ENCODE data around the gene KCNQ1. TPM values are rescaled to one million over a fixed set of nuclear protein-coding genes. Genes with fewer than 3 reads are reported as not detected.
"Not testable (repeated sequence)": the region's sequence is repeated elsewhere in the genome, so short reads cannot be mapped to it uniquely, and the experiment has no call there.

The KCNQ1 gene
- polyA plus RNA-seq, 2 donors, result 0.31 to 0.52 TPM

DNA sequence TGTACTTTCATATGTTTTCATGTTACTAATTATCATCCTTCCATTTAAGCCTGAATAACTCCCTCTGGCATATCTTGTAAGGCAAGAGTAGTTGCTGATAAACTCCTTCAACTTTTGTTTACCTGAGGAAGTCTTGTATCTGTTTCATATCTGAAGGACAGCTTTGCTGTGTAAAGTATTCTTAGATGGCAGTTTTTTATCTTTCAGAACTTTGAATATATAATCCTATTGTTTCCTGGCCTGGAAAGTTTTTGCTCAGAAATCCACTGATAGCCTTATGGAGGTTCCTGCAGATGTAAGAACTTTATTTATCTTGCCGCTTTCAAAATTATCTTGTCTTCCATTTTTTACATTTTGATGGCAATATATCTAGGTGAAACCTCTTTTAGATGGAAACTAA, 185.9 kb downstream of the KCNQ1 start:
- Histone ChIP-seq H3K4me1 (ENCODE audit: control insufficient read depth in 2 of 2, insufficient read depth in 2 of 2, low read length in 1 of 2) (no peaks in the 10 kb centered on the region), H3K27me3 (ENCODE audit: control insufficient read depth in 1 of 2, insufficient read depth in 2 of 2, low read length in 2 of 2) (no peaks in the 10 kb centered on the region), H3K4me3 (ENCODE audit: low read depth in 1 of 2, low read length in 2 of 2) (no peak overlapping the region), H3K36me3 (ENCODE audit: control insufficient read depth in 2 of 2, insufficient read depth in 2 of 2, low read length in 1 of 2) (no peaks in the 10 kb centered on the region), H3K27ac (ENCODE audit: low read depth in 2 of 2, low read length in 1 of 2) (no peak overlapping the region), H3K9me3 (ENCODE audit: control insufficient read depth in 2 of 2, insufficient read depth in 1 of 2, low read depth in 1 of 2, low read length in 1 of 2) (no peaks in the 10 kb centered on the region)
- WGBS, 2 donors, result 89 to 97% methylated on average over 1 of the region's 1 CpG

DNA sequence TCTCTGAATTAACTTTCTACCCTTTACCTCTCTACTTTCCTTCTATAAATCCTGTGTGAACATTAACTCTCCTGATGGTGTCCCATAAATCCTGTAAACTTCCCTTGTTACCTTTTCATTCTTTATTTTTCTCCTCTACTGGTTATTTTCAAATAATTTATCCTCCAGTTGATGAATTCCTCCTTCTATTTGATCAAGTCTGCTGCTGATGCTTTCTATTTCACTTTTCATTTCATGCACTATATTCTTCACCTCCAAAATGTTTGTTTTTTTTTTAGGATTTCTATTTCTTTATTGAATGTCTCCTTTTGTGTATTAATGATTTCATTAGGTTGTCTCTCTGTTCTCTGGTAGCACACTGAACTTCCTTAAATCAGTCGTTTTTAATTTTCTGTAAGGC, 186.4 kb downstream of the KCNQ1 start:
- no peaks in the 10 kb centered on the region for H3K4me1 ChIP-seq (ENCODE audit: control insufficient read depth in 2 of 2, insufficient read depth in 2 of 2, low read length in 1 of 2)
- no peak overlapping the region for H3K27ac ChIP-seq (ENCODE audit: low read depth in 2 of 2, low read length in 1 of 2)
- 60 to 69% methylated on average over 1 of the region's 1 CpG for WGBS, 2 donors
- H3K4me3 ChIP-seq (ENCODE audit: low read depth in 1 of 2, low read length in 2 of 2), result no peak overlapping the region
- no peaks in the 10 kb centered on the region for H3K27me3 ChIP-seq (ENCODE audit: control insufficient read depth in 1 of 2, insufficient read depth in 2 of 2, low read length in 2 of 2)
- no peaks in the 10 kb centered on the region for H3K9me3 ChIP-seq (ENCODE audit: control insufficient read depth in 2 of 2, insufficient read depth in 1 of 2, low read depth in 1 of 2, low read length in 1 of 2)
- H3K36me3 ChIP-seq (ENCODE audit: control insufficient read depth in 2 of 2, insufficient read depth in 2 of 2, low read length in 1 of 2), result no peaks in the 10 kb centered on the region

DNA sequence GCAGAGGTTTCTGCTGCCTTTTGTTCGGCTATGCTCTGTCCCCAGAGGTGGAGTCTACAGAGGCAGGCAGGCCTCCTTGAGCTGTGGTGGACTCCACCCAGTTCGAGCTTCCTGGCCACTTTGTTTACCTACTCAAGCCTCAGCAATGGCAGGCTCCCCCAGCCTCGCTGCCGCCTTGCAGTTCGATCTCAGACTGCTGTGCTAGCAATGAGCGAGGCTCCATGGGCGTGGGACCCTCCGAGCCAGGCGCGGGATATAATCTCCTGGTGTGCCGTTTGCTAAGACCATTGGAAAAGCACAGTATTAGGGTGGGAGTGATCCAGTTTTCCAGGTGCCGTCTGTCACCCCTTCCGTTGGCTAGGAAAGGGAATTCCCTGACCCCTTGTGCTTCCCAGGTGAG, 195.0 kb downstream of the KCNQ1 start:
- 90 to 92% methylated on average over 13 of the region's 13 CpGs for WGBS, 2 donors
- H3K4me3 ChIP-seq (ENCODE audit: low read depth in 1 of 2, low read length in 2 of 2); H3K9me3 ChIP-seq (ENCODE audit: control insufficient read depth in 2 of 2, insufficient read depth in 1 of 2, low read depth in 1 of 2, low read length in 1 of 2); H3K36me3 ChIP-seq (ENCODE audit: control insufficient read depth in 2 of 2, insufficient read depth in 2 of 2, low read length in 1 of 2); H3K27me3 ChIP-seq (ENCODE audit: control insufficient read depth in 1 of 2, insufficient read depth in 2 of 2, low read length in 2 of 2); H3K27ac ChIP-seq (ENCODE audit: low read depth in 2 of 2, low read length in 1 of 2); H3K4me1 ChIP-seq (ENCODE audit: control insufficient read depth in 2 of 2, insufficient read depth in 2 of 2, low read length in 1 of 2): not testable (repeated sequence)

DNA sequence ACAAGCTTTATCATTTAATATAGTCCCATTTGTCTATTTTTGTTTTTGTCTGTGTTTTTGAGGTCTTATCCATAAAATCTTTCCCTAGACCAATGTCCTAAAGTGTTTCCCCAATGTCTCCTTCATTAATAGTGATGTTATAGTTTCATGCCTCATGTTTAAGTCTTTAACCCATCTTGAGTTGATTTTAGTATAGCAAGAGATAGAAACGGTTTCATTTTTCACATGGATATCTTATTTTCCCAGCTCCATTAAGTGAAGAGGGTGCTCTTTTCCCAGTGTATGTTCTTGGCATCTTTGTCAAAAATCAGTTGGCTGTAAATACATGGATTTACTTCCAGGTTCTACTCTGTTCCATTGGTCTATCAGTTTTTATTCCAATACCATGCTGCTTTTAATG, 196.8 kb downstream of the KCNQ1 start:
- no peaks in the 10 kb centered on the region for H3K4me1 ChIP-seq (ENCODE audit: control insufficient read depth in 2 of 2, insufficient read depth in 2 of 2, low read length in 1 of 2)
- 80 to 84% methylated on average over 1 of the region's 1 CpG for WGBS, 2 donors
- H3K9me3 ChIP-seq (ENCODE audit: control insufficient read depth in 2 of 2, insufficient read depth in 1 of 2, low read depth in 1 of 2, low read length in 1 of 2), result peaks cover 9 to 18% of the 10 kb centered on the region in 2 donors
- no peak overlapping the region for H3K4me3 ChIP-seq (ENCODE audit: low read depth in 1 of 2, low read length in 2 of 2)
- H3K27me3 ChIP-seq (ENCODE audit: control insufficient read depth in 1 of 2, insufficient read depth in 2 of 2, low read length in 2 of 2), result no peaks in the 10 kb centered on the region
- H3K27ac ChIP-seq (ENCODE audit: low read depth in 2 of 2, low read length in 1 of 2), result no peak overlapping the region
- H3K36me3 ChIP-seq (ENCODE audit: control insufficient read depth in 2 of 2, insufficient read depth in 2 of 2, low read length in 1 of 2), result no peaks in the 10 kb centered on the region

DNA sequence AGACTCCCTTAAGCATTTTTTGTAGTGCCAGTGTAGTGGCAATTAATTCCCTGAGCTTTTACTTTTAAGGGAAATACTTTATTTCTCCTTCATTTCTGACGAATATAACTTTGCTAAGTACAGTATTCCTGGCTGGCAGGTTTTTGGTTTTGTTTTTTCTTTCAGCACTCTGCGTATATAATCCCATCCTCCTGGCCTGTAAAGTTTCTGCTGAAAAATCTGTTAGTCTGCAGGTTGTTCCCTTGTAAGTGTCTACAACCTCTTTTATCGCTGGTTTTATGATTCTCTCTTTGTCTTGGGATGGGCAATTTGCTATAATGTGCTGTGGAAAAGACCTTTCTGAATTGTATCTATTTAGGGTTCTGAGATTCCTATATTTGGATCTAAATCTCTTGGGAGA, 198.9 kb downstream of the KCNQ1 start:
- Histone ChIP-seq H3K4me3 (ENCODE audit: low read depth in 1 of 2, low read length in 2 of 2) (no peak overlapping the region), H3K9me3 (ENCODE audit: control insufficient read depth in 2 of 2, insufficient read depth in 1 of 2, low read depth in 1 of 2, low read length in 1 of 2) (peaks cover 9 to 18% of the 10 kb centered on the region in 2 donors), H3K27ac (ENCODE audit: low read depth in 2 of 2, low read length in 1 of 2) (no peak overlapping the region), H3K4me1 (ENCODE audit: control insufficient read depth in 2 of 2, insufficient read depth in 2 of 2, low read length in 1 of 2) (no peaks in the 10 kb centered on the region), H3K27me3 (ENCODE audit: control insufficient read depth in 1 of 2, insufficient read depth in 2 of 2, low read length in 2 of 2) (no peaks in the 10 kb centered on the region), H3K36me3 (ENCODE audit: control insufficient read depth in 2 of 2, insufficient read depth in 2 of 2, low read length in 1 of 2) (no peaks in the 10 kb centered on the region)
- 92 to 93% methylated on average over 3 of the region's 3 CpGs for WGBS, 2 donors

DNA sequence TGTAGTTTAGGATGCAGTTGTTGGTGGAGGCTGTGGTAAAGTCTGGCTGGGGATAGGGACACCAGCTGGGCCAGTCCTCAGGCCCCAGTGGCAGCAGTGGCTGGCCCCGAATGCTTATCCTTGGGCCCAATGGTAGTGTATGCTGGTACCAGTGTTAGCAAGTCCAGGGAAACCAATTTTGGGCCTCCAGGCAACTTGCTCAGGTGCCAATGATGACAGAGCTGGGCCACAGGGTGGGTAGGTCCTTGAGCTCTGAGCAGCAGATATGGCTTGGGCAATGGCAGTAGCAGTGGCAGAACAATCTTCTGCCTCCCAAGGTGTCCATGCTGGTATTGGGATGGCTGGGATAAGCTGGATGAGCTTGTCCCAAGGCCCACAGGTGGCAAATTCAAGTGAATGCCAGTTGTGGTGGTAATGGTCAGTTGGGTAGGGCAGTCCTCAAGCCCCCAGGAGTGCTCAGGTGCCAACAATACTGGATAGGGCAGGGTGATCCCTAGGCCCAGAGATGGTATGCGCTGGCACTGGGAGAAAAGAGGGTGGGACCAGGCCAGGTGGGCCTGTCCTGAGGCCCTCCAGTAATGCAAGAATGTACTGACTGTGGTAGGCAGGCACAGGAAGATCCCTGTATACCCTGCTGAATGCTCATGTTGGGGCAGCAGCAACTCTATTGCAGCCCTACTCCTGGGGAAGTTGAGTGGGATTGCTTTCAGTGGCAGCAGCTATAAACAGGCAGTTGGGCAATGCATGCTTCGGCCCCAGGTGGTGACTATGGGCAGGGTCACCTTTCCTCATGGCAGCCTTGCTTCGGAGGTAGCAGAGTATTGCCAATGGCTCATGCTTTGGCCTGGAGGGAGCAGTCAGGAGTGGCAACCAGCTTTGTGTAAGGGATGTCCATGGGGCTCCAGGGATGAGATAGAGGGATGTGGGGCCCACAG, 200.3 kb downstream of the KCNQ1 start:
- H3K27ac ChIP-seq (ENCODE audit: low read depth in 2 of 2, low read length in 1 of 2), result no peak overlapping the region
- no peaks in the 10 kb centered on the region for H3K27me3 ChIP-seq (ENCODE audit: control insufficient read depth in 1 of 2, insufficient read depth in 2 of 2, low read length in 2 of 2)
- H3K4me1 ChIP-seq (ENCODE audit: control insufficient read depth in 2 of 2, insufficient read depth in 2 of 2, low read length in 1 of 2), result no peaks in the 10 kb centered on the region
- peaks cover 6 to 15% of the 10 kb centered on the region in 2 donors for H3K9me3 ChIP-seq (ENCODE audit: control insufficient read depth in 2 of 2, insufficient read depth in 1 of 2, low read depth in 1 of 2, low read length in 1 of 2)
- 91 to 97% methylated on average over 4 of the region's 4 CpGs for WGBS, 2 donors
- H3K4me3 ChIP-seq (ENCODE audit: low read depth in 1 of 2, low read length in 2 of 2), result no peak overlapping the region
- no peaks in the 10 kb centered on the region for H3K36me3 ChIP-seq (ENCODE audit: control insufficient read depth in 2 of 2, insufficient read depth in 2 of 2, low read length in 1 of 2)

DNA sequence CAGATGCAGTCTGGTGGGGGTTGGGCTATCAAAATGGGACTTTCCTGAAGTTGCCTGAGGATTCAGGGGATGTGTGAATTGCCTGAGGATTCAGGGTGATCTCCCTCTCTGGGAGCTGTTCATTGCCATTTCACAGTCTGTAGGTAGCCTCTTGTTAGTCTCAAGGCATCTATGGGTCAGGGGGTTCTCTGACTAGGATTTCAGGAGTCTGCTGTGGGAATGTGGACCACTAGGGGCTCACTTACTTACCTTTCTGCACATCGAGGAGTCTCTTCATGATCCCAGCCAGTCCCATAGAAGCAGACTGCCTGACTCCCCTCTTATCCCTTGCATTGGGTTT, 200.9 kb downstream of the KCNQ1 start:
- no peaks in the 10 kb centered on the region for H3K36me3 ChIP-seq (ENCODE audit: control insufficient read depth in 2 of 2, insufficient read depth in 2 of 2, low read length in 1 of 2)
- 88 to 100% methylated on average over 1 of the region's 1 CpG for WGBS, 2 donors
- H3K4me1 ChIP-seq (ENCODE audit: control insufficient read depth in 2 of 2, insufficient read depth in 2 of 2, low read length in 1 of 2), result no peaks in the 10 kb centered on the region
- no peaks in the 10 kb centered on the region for H3K27me3 ChIP-seq (ENCODE audit: control insufficient read depth in 1 of 2, insufficient read depth in 2 of 2, low read length in 2 of 2)
- no peak overlapping the region for H3K27ac ChIP-seq (ENCODE audit: low read depth in 2 of 2, low read length in 1 of 2)
- peaks cover 5 to 12% of the 10 kb centered on the region in 2 donors for H3K9me3 ChIP-seq (ENCODE audit: control insufficient read depth in 2 of 2, insufficient read depth in 1 of 2, low read depth in 1 of 2, low read length in 1 of 2)
- no peak overlapping the region for H3K4me3 ChIP-seq (ENCODE audit: low read depth in 1 of 2, low read length in 2 of 2)

DNA sequence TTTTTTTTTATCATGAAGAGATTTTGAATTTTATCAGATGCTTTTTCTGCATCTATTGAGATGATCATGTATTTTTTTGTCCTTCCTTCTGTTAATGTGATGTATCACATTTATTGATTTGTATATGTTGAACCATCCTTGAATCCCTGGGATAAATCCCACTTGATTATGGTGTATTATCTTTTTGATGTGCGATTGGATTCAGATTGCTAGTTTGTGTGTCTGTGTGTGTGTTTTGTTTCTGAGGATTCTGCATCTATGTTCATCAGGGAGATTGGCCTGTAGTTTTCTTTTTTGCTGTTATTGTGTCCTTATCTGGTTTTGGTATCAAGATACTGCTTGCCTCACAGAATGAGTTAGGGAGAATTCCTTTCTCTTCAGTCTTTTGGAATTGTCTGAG, 202.4 kb downstream of the KCNQ1 start:
- peaks cover 10 to 21% of the 10 kb centered on the region in 2 donors for H3K9me3 ChIP-seq (ENCODE audit: control insufficient read depth in 2 of 2, insufficient read depth in 1 of 2, low read depth in 1 of 2, low read length in 1 of 2)
- H3K4me3 ChIP-seq (ENCODE audit: low read depth in 1 of 2, low read length in 2 of 2), result no peak overlapping the region
- no peaks in the 10 kb centered on the region for H3K27me3 ChIP-seq (ENCODE audit: control insufficient read depth in 1 of 2, insufficient read depth in 2 of 2, low read length in 2 of 2)
- H3K36me3 ChIP-seq (ENCODE audit: control insufficient read depth in 2 of 2, insufficient read depth in 2 of 2, low read length in 1 of 2), result no peaks in the 10 kb centered on the region
- 90 to 91% methylated on average over 1 of the region's 1 CpG for WGBS, 2 donors
- no peak overlapping the region for H3K27ac ChIP-seq (ENCODE audit: low read depth in 2 of 2, low read length in 1 of 2)
- no peaks in the 10 kb centered on the region for H3K4me1 ChIP-seq (ENCODE audit: control insufficient read depth in 2 of 2, insufficient read depth in 2 of 2, low read length in 1 of 2)

DNA sequence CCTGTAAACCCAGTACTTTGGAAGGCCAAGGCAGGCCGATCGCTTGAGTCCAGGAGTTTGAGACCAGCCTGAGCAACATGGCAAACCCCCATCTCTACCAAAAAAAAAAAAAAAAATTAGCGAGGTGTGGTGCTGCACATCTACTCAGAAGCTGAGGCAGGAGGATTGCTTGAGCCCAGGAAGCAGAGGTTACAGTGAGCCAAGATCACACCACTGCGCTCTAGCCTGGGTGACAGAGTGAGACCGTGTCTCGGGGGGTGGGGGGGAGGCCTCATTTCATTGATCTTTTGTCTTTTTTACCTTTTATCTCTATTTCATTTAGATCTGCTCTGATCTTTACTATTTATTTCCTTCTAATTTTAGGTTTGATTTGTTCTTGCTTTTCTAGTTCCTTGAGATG, 203.1 kb downstream of the KCNQ1 start:
- no peaks in the 10 kb centered on the region for H3K4me1 ChIP-seq (ENCODE audit: control insufficient read depth in 2 of 2, insufficient read depth in 2 of 2, low read length in 1 of 2)
- H3K27ac ChIP-seq (ENCODE audit: low read depth in 2 of 2, low read length in 1 of 2), result no peak overlapping the region
- H3K36me3 ChIP-seq (ENCODE audit: control insufficient read depth in 2 of 2, insufficient read depth in 2 of 2, low read length in 1 of 2), result no peaks in the 10 kb centered on the region
- 94% methylated on average over 6 of the region's 6 CpGs for WGBS, 2 donors
- H3K27me3 ChIP-seq (ENCODE audit: control insufficient read depth in 1 of 2, insufficient read depth in 2 of 2, low read length in 2 of 2), result no peaks in the 10 kb centered on the region
- H3K4me3 ChIP-seq (ENCODE audit: low read depth in 1 of 2, low read length in 2 of 2), result no peak overlapping the region
- peaks cover 10 to 22% of the 10 kb centered on the region in 2 donors for H3K9me3 ChIP-seq (ENCODE audit: control insufficient read depth in 2 of 2, insufficient read depth in 1 of 2, low read depth in 1 of 2, low read length in 1 of 2)

DNA sequence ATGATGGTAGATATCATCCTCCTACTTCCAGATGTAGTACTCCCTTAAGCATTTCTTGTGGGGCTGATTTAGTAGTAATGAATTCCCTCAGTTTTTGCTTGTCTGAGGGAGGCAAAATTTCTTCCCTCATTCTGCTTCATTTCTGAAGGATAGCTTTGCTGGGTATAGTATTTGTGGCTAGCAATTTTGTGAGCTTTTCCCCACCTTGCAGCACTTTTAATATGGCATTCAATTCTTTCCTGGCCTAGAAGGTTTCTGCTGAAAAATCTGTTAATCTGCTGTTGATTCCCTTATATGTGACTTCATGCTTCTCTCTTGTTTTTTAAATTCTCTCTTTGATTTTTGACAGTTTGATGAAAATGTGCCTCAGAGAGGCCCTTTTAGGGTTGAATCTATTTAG, 204.6 kb downstream of the KCNQ1 start:
- Histone ChIP-seq H3K27ac (ENCODE audit: low read depth in 2 of 2, low read length in 1 of 2) (no peak overlapping the region), H3K4me1 (ENCODE audit: control insufficient read depth in 2 of 2, insufficient read depth in 2 of 2, low read length in 1 of 2) (no peaks in the 10 kb centered on the region), H3K36me3 (ENCODE audit: control insufficient read depth in 2 of 2, insufficient read depth in 2 of 2, low read length in 1 of 2) (no peaks in the 10 kb centered on the region), H3K9me3 (ENCODE audit: control insufficient read depth in 2 of 2, insufficient read depth in 1 of 2, low read depth in 1 of 2, low read length in 1 of 2) (peaks cover 10 to 29% of the 10 kb centered on the region in 2 donors), H3K27me3 (ENCODE audit: control insufficient read depth in 1 of 2, insufficient read depth in 2 of 2, low read length in 2 of 2) (no peaks in the 10 kb centered on the region), H3K4me3 (ENCODE audit: low read depth in 1 of 2, low read length in 2 of 2) (no peak overlapping the region)

Measured in esophagus (tissue), 2 donors.